ENCODE measurements around the gene SMTNL2. TPM values are rescaled to one million over a fixed set of nuclear protein-coding genes. Genes with fewer than 3 reads are reported as not detected.

Gene SMTNL2
- total RNA-seq, 1 experiment from 2014 or later = 2.7 TPM

- Mint-ChIP-seq H3K27me3 (ENCODE audit: low read depth) (peaks cover 40% of the 10 kb centered on the region), H3K9me3 (no peaks in the 10 kb centered on the region), H3K4me3 (peak overlapping the region; percentile 68), H3K4me1 (peaks cover 22% of the 10 kb centered on the region), H3K27ac (no peak overlapping the region), H3K36me3 (no peaks in the 10 kb centered on the region)
- no peak for DNase-seq (ENCODE audit: low spot score)
- ChIA-PET POLR2A (no interaction called here), CTCF (interaction anchor here (1.3 to 2.7 kb wide), 3 partner anchors 10 to 19 kb away, joined by 3 to 35 read pairs (median 23); no protein-coding TSS in a partner anchor)
- no peak for ATAC-seq
- no peak for TF ChIP-seq AR (CRISPR knock-in tag; IDR thresholded peaks at IDR 0.05)
- TF ChIP-seq ZNF416 (CRISPR knock-in tag; IDR thresholded peaks at IDR 0.05) = no peak
- TF ChIP-seq ZNF232 (CRISPR knock-in tag; IDR thresholded peaks at IDR 0.05) = no peak
- TF ChIP-seq ETV6 (CRISPR knock-in tag; IDR thresholded peaks at IDR 0.05) = no peak
Observed at GRCh38 chr17:4585638-4585994, 1.3 kb downstream of the SMTNL2 start.

- no peak for TF ChIP-seq AFF4 (CRISPR knock-in tag; IDR thresholded peaks at IDR 0.05; ENCODE audit: borderline replicate concordance)
- TF ChIP-seq FOXK1 (CRISPR knock-in tag; IDR thresholded peaks at IDR 0.05) = no peak
- TF ChIP-seq ZNF219 (CRISPR knock-in tag; IDR thresholded peaks at IDR 0.05; ENCODE audit: borderline replicate concordance) = no peak
- TF ChIP-seq IRF2 (CRISPR knock-in tag; IDR thresholded peaks at IDR 0.05; ENCODE audit: borderline replicate concordance, low read depth) = no peak
- TF ChIP-seq ATF1 (CRISPR knock-in tag; IDR thresholded peaks at IDR 0.05) = no peak
- TF ChIP-seq ZNF671 (CRISPR knock-in tag; IDR thresholded peaks at IDR 0.05) = no peak
- ChIA-PET CTCF (interaction anchor here (1.3 to 1.4 kb wide), 2 partner anchors 9 to 19 kb away, joined by 3 to 6 read pairs; no protein-coding TSS in a partner anchor), POLR2A (interaction anchor here (0.8 kb wide), 1 partner anchor 12 kb away, joined by 4 read pairs; no protein-coding TSS in a partner anchor)
- Mint-ChIP-seq H3K36me3 (no peaks in the 10 kb centered on the region), H3K27ac (no peak overlapping the region), H3K4me3 (no peak overlapping the region), H3K27me3 (ENCODE audit: low read depth) (peaks cover 40% of the 10 kb centered on the region), H3K9me3 (no peaks in the 10 kb centered on the region), H3K4me1 (peaks cover 22% of the 10 kb centered on the region)
- DNase-seq (ENCODE audit: low spot score) = no peak
- ATAC-seq = no peak
Observed at GRCh38 chr17:4586043-4586442, 1.7 kb downstream of the SMTNL2 start.

- POLR2A ChIA-PET = interaction anchor here (0.8 kb wide), 2 partner anchors 11 to 13 kb away, joined by 3 to 4 read pairs; no protein-coding TSS in a partner anchor
- H3K27me3 Mint-ChIP-seq (ENCODE audit: low read depth) = peaks cover 38% of the 10 kb centered on the region
- TF ChIP-seq ELF4 (CRISPR knock-in tag; IDR thresholded peaks at IDR 0.05; ENCODE audit: low read depth) (no peak), HMGXB4 (CRISPR knock-in tag; IDR thresholded peaks at IDR 0.05) (no peak), FOXJ3 (CRISPR knock-in tag; IDR thresholded peaks at IDR 0.05; ENCODE audit: borderline replicate concordance) (no peak), ZNF317 (CRISPR knock-in tag; IDR thresholded peaks at IDR 0.05; ENCODE audit: borderline replicate concordance, low read depth) (no peak), PRDM15 (CRISPR knock-in tag; IDR thresholded peaks at IDR 0.05) (no peak), JAZF1 (CRISPR knock-in tag; IDR thresholded peaks at IDR 0.05) (no peak), MAX (CRISPR knock-in tag; IDR thresholded peaks at IDR 0.05) (no peak), NFATC4 (CRISPR knock-in tag; IDR thresholded peaks at IDR 0.05) (no peak)
Observed at GRCh38 chr17:4587195-4587594, 2.9 kb downstream of the SMTNL2 start.

More at GRCh38 chr17:4587195-4587594, 2.9 kb downstream of the SMTNL2 start:
- Mint-ChIP-seq H3K4me3 (no peak overlapping the region), H3K9me3 (no peaks in the 10 kb centered on the region), H3K4me1 (peaks cover 14% of the 10 kb centered on the region), H3K27ac (no peak overlapping the region), H3K36me3 (no peaks in the 10 kb centered on the region)
- CTCF ChIA-PET = interaction anchor here (1.3 to 2.9 kb wide), 3 partner anchors 8 to 38 kb away, joined by 6 to 14 read pairs (median 7); no protein-coding TSS in a partner anchor
- DNase-seq (ENCODE audit: low spot score) (no peak), ATAC-seq (no peak)

All from WTC11 (cell line).